ENCODE results near the gene STARD4. TPM values are rescaled to one million over a fixed set of nuclear protein-coding genes. Genes with fewer than 3 reads are reported as not detected.

STARD4 gene
- total RNA-seq, 4 donors from 2014 or later, result 0.34 to 3.2 (median 2.9) TPM

- no peak for DNase-seq (ENCODE audit: low spot score in 2 of 2)
- WGBS, 2 donors, result 40 to 57% methylated on average over 2 of the region's 2 CpGs
- intact Hi-C loops (cut with DNase I; ENCODE audit: low total_unique reads), result no loop called here
- TF ChIP-seq CTCF (IDR thresholded peaks at IDR 0.05) (no peak), POLR2A (IDR thresholded peaks at IDR 0.05) (no peak)
- H3K4me3 ChIP-seq (ENCODE audit: low read depth, poor library complexity, severe bottlenecking), result no peak overlapping the region
Observed at GRCh38 chr5:111469293-111469896, 42.9 kb downstream of the STARD4 start.

GRCh38 chr5:111463311-111463710 lies 49.0 kb downstream of the STARD4 start:
- no peak for DNase-seq (ENCODE audit: low spot score in 2 of 2)
- no peak overlapping the region for H3K4me3 ChIP-seq (ENCODE audit: low read depth, poor library complexity, severe bottlenecking)
- TF ChIP-seq CTCF (IDR thresholded peaks at IDR 0.05), result no peak
- TF ChIP-seq POLR2A (IDR thresholded peaks at IDR 0.05), result no peak
- intact Hi-C loops (cut with DNase I; ENCODE audit: low total_unique reads), result no loop called here

- WGBS, 2 donors, result 70 to 79% methylated on average over 2 of the region's 2 CpGs
- no peak for DNase-seq (ENCODE audit: low spot score in 2 of 2)
- TF ChIP-seq POLR2A (IDR thresholded peaks at IDR 0.05) (no peak), CTCF (IDR thresholded peaks at IDR 0.05) (no peak)
- H3K4me3 ChIP-seq (ENCODE audit: low read depth, poor library complexity, severe bottlenecking), result no peak overlapping the region
- intact Hi-C loops (cut with DNase I; ENCODE audit: low total_unique reads), result no loop called here
Observed at GRCh38 chr5:111461934-111462333, 50.4 kb downstream of the STARD4 start.

- no peak overlapping the region for H3K4me3 ChIP-seq (ENCODE audit: low read depth, poor library complexity, severe bottlenecking)
- intact Hi-C loops (cut with DNase I; ENCODE audit: low total_unique reads), result no loop called here
- DNase-seq (ENCODE audit: low spot score in 2 of 2), result no peak
- 49 to 55% methylated on average over 3 of the region's 3 CpGs for WGBS, 2 donors
- TF ChIP-seq POLR2A (IDR thresholded peaks at IDR 0.05) (no peak), CTCF (IDR thresholded peaks at IDR 0.05) (no peak)
Observed at GRCh38 chr5:111461255-111461671, 51.1 kb downstream of the STARD4 start.

- no peak overlapping the region for H3K4me3 ChIP-seq (ENCODE audit: low read depth, poor library complexity, severe bottlenecking)
- 42 to 50% methylated on average over 2 of the region's 2 CpGs for WGBS, 2 donors
- DNase-seq (ENCODE audit: low spot score in 2 of 2), result no peak
- intact Hi-C loops (cut with DNase I; ENCODE audit: low total_unique reads), result no loop called here
- TF ChIP-seq POLR2A (IDR thresholded peaks at IDR 0.05), result no peak
Observed at GRCh38 chr5:111454776-111455175, 57.6 kb downstream of the STARD4 start.

GRCh38 chr5:111454198-111454622 lies 58.1 kb downstream of the STARD4 start:
- no peak overlapping the region for H3K4me3 ChIP-seq (ENCODE audit: low read depth, poor library complexity, severe bottlenecking)
- WGBS, 2 donors, result 30 to 34% methylated on average over 3 of the region's 3 CpGs
- no peak for DNase-seq (ENCODE audit: low spot score in 2 of 2)
- TF ChIP-seq POLR2A (IDR thresholded peaks at IDR 0.05), result no peak
- TF ChIP-seq CTCF (IDR thresholded peaks at IDR 0.05), result no peak
- intact Hi-C loops (cut with DNase I; ENCODE audit: low total_unique reads), result no loop called here

Data from lower leg skin (tissue), 4 donors.